Breast epithelium (tissue), 3 donors: Measurements from ENCODE around the gene RXFP3.

Experiments used
- POLR2A ChIP-seq: fragments of 450-650 bp; IDR thresholded peaks from one replicate; pipeline ENCODE4 v1.6.1; 2016; ENCODE audit warnings: antibody characterized with exemption, mild to moderate bottlenecking, moderate library complexity
- POLR2AphosphoS5 ChIP-seq, 3 donors: sonication (generic); formaldehyde crosslinking; IDR thresholded peaks; one replicate each; pipeline ENCODE4 v1.6.1; 2017; ENCODE audit warnings: antibody characterized with exemption in 3 of 3
- TF ChIP-seq, protein P1 (sequence below), 3 donors: fragments of 450-650 bp; IDR thresholded peaks; one replicate each; pipeline ENCODE4 v1.5.1; 2016 to 2017; ENCODE audit warnings: antibody characterized with exemption in 3 of 3, mild to moderate bottlenecking in 3 of 3, moderate library complexity in 3 of 3

DNA sequence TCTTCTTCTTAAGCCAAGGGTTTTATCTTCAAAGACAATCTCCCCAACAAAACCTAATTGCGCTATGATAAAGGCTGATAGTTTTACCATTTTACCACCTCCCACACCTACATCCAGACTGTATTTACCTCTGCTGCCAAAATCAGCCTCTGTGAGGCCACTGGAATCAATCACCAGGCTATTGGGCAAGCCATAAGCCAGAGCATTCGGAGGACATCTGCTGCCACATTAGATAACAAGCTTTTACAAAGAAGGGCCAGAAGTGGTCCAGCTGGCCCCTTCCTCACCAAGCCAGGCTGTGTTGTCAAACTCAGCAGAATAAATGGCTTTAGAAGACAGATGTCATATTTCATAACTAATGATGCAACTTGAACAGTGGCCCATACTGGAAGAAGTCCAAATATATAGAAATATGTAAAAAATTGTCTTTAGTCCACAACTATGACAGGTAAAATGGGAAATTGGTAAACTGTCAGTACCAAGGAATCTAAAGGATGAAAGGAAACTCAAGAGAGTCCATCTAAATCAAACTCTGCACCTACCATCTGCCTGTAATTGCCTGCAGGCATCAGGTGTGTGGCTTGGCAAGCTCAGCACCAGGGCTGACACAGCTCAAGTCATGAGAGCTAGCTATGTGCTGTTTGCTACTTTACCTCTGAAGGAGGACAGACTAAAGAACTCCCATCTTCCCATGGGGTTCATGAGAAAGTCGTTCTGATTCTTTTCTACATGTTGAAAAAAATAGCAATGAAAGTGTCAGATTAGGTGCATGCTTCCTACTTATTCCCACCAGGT, 32.2 kb downstream of the RXFP3 start:
- TF ChIP-seq, protein P1, sequence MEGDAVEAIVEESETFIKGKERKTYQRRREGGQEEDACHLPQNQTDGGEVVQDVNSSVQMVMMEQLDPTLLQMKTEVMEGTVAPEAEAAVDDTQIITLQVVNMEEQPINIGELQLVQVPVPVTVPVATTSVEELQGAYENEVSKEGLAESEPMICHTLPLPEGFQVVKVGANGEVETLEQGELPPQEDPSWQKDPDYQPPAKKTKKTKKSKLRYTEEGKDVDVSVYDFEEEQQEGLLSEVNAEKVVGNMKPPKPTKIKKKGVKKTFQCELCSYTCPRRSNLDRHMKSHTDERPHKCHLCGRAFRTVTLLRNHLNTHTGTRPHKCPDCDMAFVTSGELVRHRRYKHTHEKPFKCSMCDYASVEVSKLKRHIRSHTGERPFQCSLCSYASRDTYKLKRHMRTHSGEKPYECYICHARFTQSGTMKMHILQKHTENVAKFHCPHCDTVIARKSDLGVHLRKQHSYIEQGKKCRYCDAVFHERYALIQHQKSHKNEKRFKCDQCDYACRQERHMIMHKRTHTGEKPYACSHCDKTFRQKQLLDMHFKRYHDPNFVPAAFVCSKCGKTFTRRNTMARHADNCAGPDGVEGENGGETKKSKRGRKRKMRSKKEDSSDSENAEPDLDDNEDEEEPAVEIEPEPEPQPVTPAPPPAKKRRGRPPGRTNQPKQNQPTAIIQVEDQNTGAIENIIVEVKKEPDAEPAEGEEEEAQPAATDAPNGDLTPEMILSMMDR (IDR thresholded peaks at IDR 0.05), result no peak
- TF ChIP-seq POLR2AphosphoS5 (IDR thresholded peaks at IDR 0.05) (no peak), POLR2A (no peak)
